KOPT-K1 (cell line): ENCODE measurements around the gene PECR.
"Not testable (repeated sequence)": the region's sequence is repeated elsewhere in the genome, so short reads cannot be mapped to it uniquely, and the experiment has no call there.

ENCODE experiments used
- H3K27ac ChIP-seq: fragments of 200-600 bp; sonication (generic); 2 replicates; pipeline ENCODE4 v1.5.1; 2016; ENCODE audit warnings: antibody characterized with exemption, mild to moderate bottlenecking, low read depth, low read length; ENCODE audit not compliant: poor library complexity, severe bottlenecking
- H3K36me3 ChIP-seq: fragments of 200-600 bp; sonication (generic); 2 replicates; pipeline ENCODE4 v1.5.1; 2017; ENCODE audit warnings: antibody characterized with exemption, mild to moderate bottlenecking, low read length, moderate library complexity; ENCODE audit not compliant: insufficient read depth
- H3K9me3 ChIP-seq: fragments of 200-600 bp; sonication (generic); 2 replicates; pipeline ENCODE4 v1.5.1; 2017; ENCODE audit warnings: antibody characterized with exemption, low read length, mild to moderate bottlenecking; ENCODE audit not compliant: insufficient read depth, poor library complexity, severe bottlenecking

Gene PECR

GRCh38 chr2:216083464-216084281 is 2.1 kb upstream of the PECR start:
- H3K36me3 ChIP-seq, result no peaks in the 10 kb centered on the region
- H3K27ac ChIP-seq, result no peak overlapping the region
- H3K9me3 ChIP-seq, result no peaks in the 10 kb centered on the region

GRCh38 chr2:216082805-216083204 is 1.2 kb upstream of the PECR start:
- H3K36me3 ChIP-seq, result no peaks in the 10 kb centered on the region
- no peak overlapping the region for H3K27ac ChIP-seq
- H3K9me3 ChIP-seq, result no peaks in the 10 kb centered on the region

GRCh38 chr2:216082117-216082711 is 605 bp upstream of the PECR start:
- peak overlapping the region; percentile 30 for H3K27ac ChIP-seq
- H3K36me3 ChIP-seq, result no peaks in the 10 kb centered on the region
- no peaks in the 10 kb centered on the region for H3K9me3 ChIP-seq

GRCh38 chr2:216081012-216081411 is 597 bp downstream of the PECR start:
- Histone ChIP-seq H3K36me3 (no peaks in the 10 kb centered on the region), H3K27ac (peak overlapping the region; percentile 30), H3K9me3 (no peaks in the 10 kb centered on the region)

GRCh38 chr2:216080048-216080447 is 1.6 kb downstream of the PECR start:
- not testable (repeated sequence) for H3K36me3 ChIP-seq, H3K9me3 ChIP-seq, H3K27ac ChIP-seq

- H3K27ac ChIP-seq, result no peak overlapping the region
Observed at GRCh38 chr2:216078776-216079175, 2.8 kb downstream of the PECR start.

GRCh38 chr2:216075510-216076485 is 5.8 kb downstream of the PECR start:
- Histone ChIP-seq H3K27ac (no peak overlapping the region), H3K36me3 (no peaks in the 10 kb centered on the region)

More at GRCh38 chr2:216078776-216079175, 2.8 kb downstream of the PECR start:
- H3K9me3 ChIP-seq, result no peaks in the 10 kb centered on the region
- no peaks in the 10 kb centered on the region for H3K36me3 ChIP-seq

GRCh38 chr2:216074794-216075193 is 6.8 kb downstream of the PECR start:
- Histone ChIP-seq H3K9me3 (no peaks in the 10 kb centered on the region), H3K27ac (no peak overlapping the region)

More at GRCh38 chr2:216075510-216076485, 5.8 kb downstream of the PECR start:
- no peaks in the 10 kb centered on the region for H3K9me3 ChIP-seq

GRCh38 chr2:216074380-216074779 is 7.2 kb downstream of the PECR start:
- Histone ChIP-seq H3K36me3 (no peaks in the 10 kb centered on the region), H3K9me3 (no peaks in the 10 kb centered on the region), H3K27ac (no peak overlapping the region)

More at GRCh38 chr2:216074794-216075193, 6.8 kb downstream of the PECR start:
- H3K36me3 ChIP-seq, result no peaks in the 10 kb centered on the region

- H3K9me3 ChIP-seq, result no peaks in the 10 kb centered on the region
Observed at GRCh38 chr2:216073773-216074172, 7.8 kb downstream of the PECR start.

GRCh38 chr2:216072473-216072872 is 9.1 kb downstream of the PECR start:
- Histone ChIP-seq H3K9me3 (no peaks in the 10 kb centered on the region), H3K36me3 (no peaks in the 10 kb centered on the region), H3K27ac (no peak overlapping the region)

More at GRCh38 chr2:216073773-216074172, 7.8 kb downstream of the PECR start:
- H3K27ac ChIP-seq, result no peak overlapping the region
- no peaks in the 10 kb centered on the region for H3K36me3 ChIP-seq

GRCh38 chr2:216071111-216071851 is 10.3 kb downstream of the PECR start:
- Histone ChIP-seq H3K27ac (no peak overlapping the region), H3K36me3 (no peaks in the 10 kb centered on the region), H3K9me3 (no peaks in the 10 kb centered on the region)

GRCh38 chr2:216070195-216070594 is 11.4 kb downstream of the PECR start:
- no peaks in the 10 kb centered on the region for H3K36me3 ChIP-seq
- H3K27ac ChIP-seq, result no peak overlapping the region
- H3K9me3 ChIP-seq, result no peaks in the 10 kb centered on the region

- no peaks in the 10 kb centered on the region for H3K9me3 ChIP-seq
- no peak overlapping the region for H3K27ac ChIP-seq
Observed at GRCh38 chr2:216069028-216069427, 12.6 kb downstream of the PECR start.

More at GRCh38 chr2:216069028-216069427, 12.6 kb downstream of the PECR start:
- H3K36me3 ChIP-seq, result no peaks in the 10 kb centered on the region
